Gastrocnemius medialis (tissue), 4 donors: ENCODE data around the gene SPTBN1. TPM values are rescaled to one million over a fixed set of nuclear protein-coding genes. Genes with fewer than 3 reads are reported as not detected.
A peak's percentile ranks its signal among the peaks of the same experiment; 100 is the strongest.

Experiments
- ATAC-seq, 2 donors: fragments of 150-250 bp; one replicate each; pipeline ENCODE4 v1.9.1; 2016
- DNase-seq, 2 donors: peaks; one replicate each; pipeline ENCODE4 v3.0.0-alpha.2; 2019
- H3K27ac ChIP-seq, 4 donors: fragments of 200-600 bp; sonication (generic); 1 replicate in 1 of 4; 2 replicates in 3 of 4; pipeline ENCODE4 v1.5.1; 2016 to 2018; ENCODE audit warnings: mild to moderate bottlenecking in 2 of 4, moderate library complexity in 1 of 4
- H3K27me3 ChIP-seq, 3 donors: fragments of 200-600 bp; sonication (generic) in 2 of 3; 1 replicate in 1 of 3; 2 replicates in 2 of 3; pipeline versions ENCODE4 v1.5.1 to v1.6.0; 2016 to 2019; ENCODE audit warnings: mild to moderate bottlenecking in 1 of 3, moderate library complexity in 1 of 3
- H3K36me3 ChIP-seq, 2 donors: fragments of 200-600 bp; sonication (generic) in 1 of 2; one replicate each; pipeline ENCODE4 v1.5.1; 2017 to 2018
- H3K4me1 ChIP-seq, 2 donors: fragments of 200-600 bp; sonication (generic) in 1 of 2; one replicate each; pipeline ENCODE4 v1.5.1; 2016 to 2017; ENCODE audit warnings: mild to moderate bottlenecking in 2 of 2
- H3K4me3 ChIP-seq, 4 donors: fragments of 200-600 bp; sonication (generic) in 3 of 4; 1 replicate in 1 of 4; 2 replicates in 3 of 4; pipeline ENCODE4 v1.5.1; 2016 to 2019; ENCODE audit warnings: mild to moderate bottlenecking in 2 of 4
- H3K9me3 ChIP-seq, 3 donors: fragments of 200-600 bp; sonication (generic) in 2 of 3; 1 replicate in 1 of 3; 2 replicates in 2 of 3; pipeline ENCODE4 v1.5.1; 2016 to 2019
- CTCF ChIP-seq, 5 experiments: fragments of 450-650 bp in 3 of 5; fragments of 200-600 bp in 2 of 5; sonication (generic) in 2 of 5; IDR thresholded peaks in 4 of 5; conservative IDR thresholded peaks in 1 of 5; 1 replicate in 4 of 5; 2 replicates in 1 of 5; pipeline ENCODE4 v1.5.1; 2016 to 2019; ENCODE audit warnings: antibody characterized with exemption in 5 of 5, mild to moderate bottlenecking in 3 of 5, moderate library complexity in 3 of 5
- POLR2A ChIP-seq, 2 donors: fragments of 450-650 bp; IDR thresholded peaks; one replicate each; pipeline ENCODE4 v1.6.1; 2017; ENCODE audit warnings: antibody characterized with exemption in 2 of 2, mild to moderate bottlenecking in 2 of 2, moderate library complexity in 2 of 2
- in situ Hi-C, 4 donors: fragments of 200-750 bp; cut with MboI; loops; one replicate each; pipeline versions ENCODE4 v1.15.0 to v1.8.0; 2017; ENCODE audit warnings: low sequenced_read_pairs in 4 of 4
- intact Hi-C: fragments of 100-400 bp; cut with DNase I; formaldehyde crosslinking; loops from one replicate; pipeline ENCODE4 v1.15.1; 2023; ENCODE audit warnings: low total_unique reads
- total RNA-seq, 4 donors: library from RNA; depleted of rRNA; stranded (reverse); fragments of >200 nt; gene quantifications; one replicate each; pipeline versions ENCODE4 v1.1.0 to v1.2.3, GENCODE V29; 2016

Gene SPTBN1
- total RNA-seq, 4 donors from 2014 or later = 107 to 191 (median 119) TPM

DNA sequence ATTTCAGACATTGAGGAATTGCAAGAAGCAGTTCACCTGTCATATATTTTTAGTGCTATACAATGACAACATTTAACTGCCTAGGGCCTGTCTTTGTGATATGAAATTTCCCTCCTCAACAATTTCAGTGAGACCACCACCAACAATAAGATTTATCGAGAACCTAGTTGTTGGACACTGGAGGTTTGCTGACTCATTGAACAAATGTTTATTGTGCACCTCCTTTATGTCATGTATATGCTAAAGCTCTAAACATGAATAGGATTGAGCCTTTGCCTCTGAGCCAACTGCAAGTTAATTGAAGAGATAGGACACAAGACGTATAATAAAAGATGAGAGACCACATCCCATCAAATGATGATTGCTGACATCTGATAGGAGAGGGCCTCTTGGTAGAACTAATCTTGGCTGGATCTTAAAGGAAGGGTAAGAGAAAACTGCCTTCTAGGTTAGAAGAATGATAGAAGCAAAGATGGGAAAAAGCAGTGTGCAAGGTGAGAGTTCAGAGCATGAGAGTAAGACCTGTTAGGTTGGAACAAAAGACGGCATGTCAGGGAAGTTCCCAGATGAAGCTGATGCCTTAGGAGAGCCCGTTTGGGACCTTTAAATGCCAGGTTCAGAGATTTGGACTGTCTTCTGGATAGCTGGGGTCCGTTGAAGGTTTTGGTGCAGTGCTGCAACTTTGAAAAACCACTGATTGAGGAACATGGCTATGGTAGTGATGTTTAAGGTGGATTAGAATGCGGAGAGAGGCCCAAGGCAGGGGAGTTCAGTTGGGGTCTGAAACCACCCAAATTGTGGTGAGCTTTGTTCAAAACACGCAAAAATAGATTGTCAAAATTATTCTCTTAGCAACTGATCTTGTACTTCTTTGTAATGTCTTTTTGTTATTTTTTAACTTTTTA, 134.3 kb downstream of the SPTBN1 start:
- intact Hi-C loops (no loop called here), in situ Hi-C loops (no loop called here)
- H3K4me3 ChIP-seq = no peak overlapping the region
- H3K27me3 ChIP-seq = no peaks in the 10 kb centered on the region
- H3K4me1 ChIP-seq = peaks cover 18 to 61% of the 10 kb centered on the region in 2 donors
- H3K9me3 ChIP-seq = no peaks in the 10 kb centered on the region
- TF ChIP-seq CTCF (IDR thresholded peaks at IDR 0.05 in 4 of 5, conservative IDR thresholded peaks at IDR 0.05 in 1 of 5) (no peak), POLR2A (IDR thresholded peaks at IDR 0.05) (no peak)
- H3K27ac ChIP-seq = peak overlapping the region; percentile 26 to 67 (median 62)
- no peaks in the 10 kb centered on the region for H3K36me3 ChIP-seq
- ATAC-seq (no peak), DNase-seq (no peak)

DNA sequence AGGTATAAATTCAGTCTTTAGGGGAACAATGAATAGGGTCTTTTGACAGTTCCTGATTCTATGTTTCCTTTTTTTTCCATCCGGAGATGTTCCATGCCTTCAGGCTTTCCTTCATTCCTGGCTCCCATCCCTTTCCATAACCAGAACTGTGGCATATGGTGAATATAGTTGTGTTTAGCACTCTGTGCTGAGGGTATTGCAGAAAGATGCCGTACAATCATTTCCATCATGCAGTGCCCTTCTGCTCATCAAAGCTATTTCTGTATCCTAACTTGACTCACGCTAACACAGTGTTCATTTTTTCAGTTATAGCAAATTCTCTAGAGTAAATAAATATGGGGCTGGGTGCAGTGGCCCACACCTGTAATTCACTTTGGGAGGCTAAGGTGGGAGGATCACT, 135.4 kb downstream of the SPTBN1 start:
- in situ Hi-C loops = no loop called here
- intact Hi-C loops = no loop called here
- no peaks in the 10 kb centered on the region for H3K36me3 ChIP-seq
- H3K4me3 ChIP-seq = no peak overlapping the region
- TF ChIP-seq POLR2A (IDR thresholded peaks at IDR 0.05) = no peak
- no peaks in the 10 kb centered on the region for H3K9me3 ChIP-seq
- H3K27ac ChIP-seq = peak overlapping the region in 2 of 4 donors; percentile 59 to 65
- no peak for DNase-seq
- H3K27me3 ChIP-seq = no peaks in the 10 kb centered on the region
- ATAC-seq = no peak
- peaks cover 24 to 61% of the 10 kb centered on the region in 2 donors for H3K4me1 ChIP-seq

- no peak for TF ChIP-seq CTCF (IDR thresholded peaks at IDR 0.05 in 4 of 5, conservative IDR thresholded peaks at IDR 0.05 in 1 of 5)
- TF ChIP-seq POLR2A (IDR thresholded peaks at IDR 0.05) = no peak
- no peaks in the 10 kb centered on the region for H3K36me3 ChIP-seq
- no peaks in the 10 kb centered on the region for H3K9me3 ChIP-seq
- no peak overlapping the region for H3K4me3 ChIP-seq
- no peak for DNase-seq
- no peak for ATAC-seq
- peaks cover 32 to 61% of the 10 kb centered on the region in 2 donors for H3K4me1 ChIP-seq
- H3K27ac ChIP-seq = no peak overlapping the region
- in situ Hi-C loops (no loop called here), intact Hi-C loops (no loop called here)
- H3K27me3 ChIP-seq = no peaks in the 10 kb centered on the region
These were observed 137.1 kb downstream of the SPTBN1 start for GRCh38 chr2:54593249-54593648.

DNA sequence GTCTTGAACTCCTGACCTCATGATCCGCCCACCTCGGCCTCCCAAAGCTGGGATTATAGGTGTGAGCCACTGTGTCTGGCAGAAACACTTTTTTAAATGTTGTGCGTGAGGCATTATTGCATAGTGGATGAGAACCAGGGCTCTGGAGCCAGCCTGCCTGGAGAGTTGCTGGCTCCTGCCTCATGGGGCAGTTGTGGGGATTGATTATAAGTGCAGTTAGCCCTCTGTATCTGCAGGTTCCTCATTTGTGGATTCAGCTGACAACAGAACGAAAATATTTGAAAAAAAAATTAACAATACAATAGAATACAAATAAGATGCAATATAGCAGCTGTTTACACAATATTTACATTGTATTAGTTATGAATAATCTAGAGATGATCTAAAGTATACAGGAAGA, 137.9 kb downstream of the SPTBN1 start:
- Histone ChIP-seq H3K9me3 (no peaks in the 10 kb centered on the region), H3K27me3 (no peaks in the 10 kb centered on the region), H3K4me3 (no peak overlapping the region), H3K4me1 (peaks cover 39 to 61% of the 10 kb centered on the region in 2 donors), H3K27ac (no peak overlapping the region), H3K36me3 (no peaks in the 10 kb centered on the region)
- ATAC-seq = no peak
- DNase-seq = no peak
- TF ChIP-seq POLR2A (IDR thresholded peaks at IDR 0.05) (no peak), CTCF (IDR thresholded peaks at IDR 0.05 in 4 of 5, conservative IDR thresholded peaks at IDR 0.05 in 1 of 5) (no peak)
- in situ Hi-C loops = no loop called here
- intact Hi-C loops = no loop called here

DNA sequence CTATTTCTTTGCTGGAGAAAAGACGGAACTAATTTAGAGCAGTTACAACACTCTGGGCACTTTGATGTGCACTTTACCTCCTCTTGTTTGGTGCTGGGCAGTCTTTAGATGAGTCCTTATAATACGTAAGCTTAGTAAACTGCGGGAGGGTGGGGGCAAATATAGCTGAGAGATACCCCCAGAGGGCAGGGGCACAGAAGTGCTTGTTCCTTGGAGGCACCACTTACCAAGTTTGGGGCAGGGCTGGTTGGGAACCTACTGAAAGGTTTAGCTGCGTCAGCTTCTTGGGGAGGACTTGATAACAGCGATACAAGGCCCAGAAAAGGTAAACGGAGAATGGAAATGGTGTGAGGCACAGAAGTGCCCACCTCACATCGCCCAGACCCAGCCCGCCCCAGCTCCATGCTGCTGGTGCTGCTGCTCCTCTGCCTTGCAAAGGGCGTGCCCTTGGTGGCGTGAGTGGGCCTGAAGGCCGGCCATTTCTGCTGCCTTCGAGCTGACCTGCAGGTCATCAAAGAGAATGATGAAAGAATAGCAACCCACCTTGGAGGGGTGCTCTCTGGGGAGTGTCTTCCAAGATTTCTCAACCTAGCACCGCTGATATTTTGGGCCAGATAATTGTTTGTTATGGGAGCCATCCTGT, 139.2 kb downstream of the SPTBN1 start:
- Histone ChIP-seq H3K9me3 (no peaks in the 10 kb centered on the region), H3K27me3 (no peaks in the 10 kb centered on the region), H3K4me3 (no peak overlapping the region), H3K36me3 (no peaks in the 10 kb centered on the region), H3K4me1 (peaks cover 52 to 69% of the 10 kb centered on the region in 2 donors), H3K27ac (peak overlapping the region in 3 of 4 donors; percentile 67 to 71 (median 71))
- TF ChIP-seq POLR2A (IDR thresholded peaks at IDR 0.05) (no peak), CTCF (IDR thresholded peaks at IDR 0.05 in 4 of 5, conservative IDR thresholded peaks at IDR 0.05 in 1 of 5) (no peak)
- intact Hi-C loops (no loop called here), in situ Hi-C loops (no loop called here)
- ATAC-seq (no peak), DNase-seq (no peak)
